ENCODE data around the gene STAG1.
A peak's percentile ranks its signal among the peaks of the same experiment; 100 is the strongest.
"Not testable (repeated sequence)": the region's sequence is repeated elsewhere in the genome, so short reads cannot be mapped to it uniquely, and the experiment has no call there.

STAG1 gene

DNA sequence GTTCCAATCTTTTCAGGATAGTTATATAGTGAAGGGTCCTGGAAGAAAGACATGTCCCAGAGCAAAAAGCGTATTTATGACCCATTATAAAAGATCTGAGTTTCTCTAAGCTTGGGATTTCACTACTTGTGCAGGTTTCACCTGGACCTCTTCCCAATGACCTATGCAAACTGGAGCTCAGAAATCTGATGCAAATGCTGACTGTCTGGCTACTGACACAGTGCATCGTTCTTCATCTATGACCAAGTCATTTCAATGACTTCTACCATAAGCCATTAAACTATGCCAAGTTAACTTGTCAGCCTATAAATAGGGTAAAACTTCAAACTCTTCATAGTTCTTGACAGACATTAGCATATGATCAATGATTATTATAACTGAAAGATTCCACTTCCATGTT is 11.1 kb downstream of the STAG1 start:
- Histone ChIP-seq H3K27ac (ENCODE audit: low read depth, low read length) (no peak overlapping the region), H3K36me3 (ENCODE audit: insufficient read depth, low read length) (no peaks in the 10 kb centered on the region), H3K9ac (ENCODE audit: low read depth, low read length) (no peak overlapping the region), H3K9me3 (ENCODE audit: insufficient read depth, low read depth, low read length) (no peaks in the 10 kb centered on the region), H3K4me1 (ENCODE audit: insufficient read depth, low read length) (0 out of 2 replicates have a peak, but pooled peaks cover 6% of the 10 kb centered on the region), H3K27me3 (ENCODE audit: insufficient read depth, low read length) (no peaks in the 10 kb centered on the region), H3K4me3 (ENCODE audit: low read length) (no peak overlapping the region)
- WGBS, result 92% methylated on average over 2 of the region's 2 CpGs

DNA sequence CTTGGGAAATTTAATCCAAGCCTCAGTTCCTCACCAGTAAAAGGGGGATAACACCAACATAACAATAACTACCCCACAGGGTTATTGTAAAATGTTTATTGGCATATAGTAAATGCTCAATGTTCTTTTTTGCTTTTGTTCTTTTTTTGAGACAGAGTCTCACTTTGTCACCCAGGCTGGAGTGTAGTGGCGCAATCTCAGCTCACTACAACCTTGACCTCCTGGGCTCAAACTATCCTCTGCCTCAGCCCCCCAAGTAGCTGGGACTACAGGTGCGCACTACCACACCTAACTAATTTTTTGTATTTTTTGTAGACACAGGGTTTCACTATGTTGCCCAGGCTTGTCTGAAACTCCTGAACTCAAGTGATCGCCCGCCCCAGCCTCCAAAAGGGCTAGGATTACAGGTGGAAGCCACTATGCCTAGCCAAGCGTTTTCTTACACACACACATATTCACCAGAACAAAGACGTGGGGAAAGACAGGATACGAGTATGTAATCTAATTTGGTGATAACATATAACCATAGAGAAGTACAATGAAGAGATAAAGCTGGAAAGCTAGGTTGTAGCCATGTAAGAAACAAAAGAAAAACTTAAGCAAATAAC is 11.7 kb downstream of the STAG1 start:
- no peak overlapping the region for H3K27ac ChIP-seq (ENCODE audit: low read depth, low read length)
- H3K4me1 ChIP-seq (ENCODE audit: insufficient read depth, low read length), result 0 out of 2 replicates have a peak, but pooled peaks cover 6% of the 10 kb centered on the region
- no peak overlapping the region for H3K9ac ChIP-seq (ENCODE audit: low read depth, low read length)
- no peaks in the 10 kb centered on the region for H3K27me3 ChIP-seq (ENCODE audit: insufficient read depth, low read length)
- H3K4me3 ChIP-seq (ENCODE audit: low read length), result no peak overlapping the region
- H3K9me3 ChIP-seq (ENCODE audit: insufficient read depth, low read depth, low read length), result no peaks in the 10 kb centered on the region
- H3K36me3 ChIP-seq (ENCODE audit: insufficient read depth, low read length), result no peaks in the 10 kb centered on the region
- 94% methylated on average over 4 of the region's 7 CpGs for WGBS

- WGBS, result 94% methylated on average over 6 of the region's 8 CpGs
- H3K4me1 ChIP-seq (ENCODE audit: insufficient read depth, low read length), result peaks cover 15% of the 10 kb centered on the region; the same call in 1 of the 2 replicates
Observed at GRCh38 chr3:136736950-136737349, 15.2 kb downstream of the STAG1 start.

GRCh38 chr3:136735103-136735502 is 17.1 kb downstream of the STAG1 start:
- Histone ChIP-seq H3K27ac (ENCODE audit: low read depth, low read length) (no peak overlapping the region), H3K27me3 (ENCODE audit: insufficient read depth, low read length) (no peaks in the 10 kb centered on the region), H3K36me3 (ENCODE audit: insufficient read depth, low read length) (no peaks in the 10 kb centered on the region), H3K4me3 (ENCODE audit: low read length) (no peak overlapping the region), H3K9me3 (ENCODE audit: insufficient read depth, low read depth, low read length) (no peaks in the 10 kb centered on the region), H3K4me1 (ENCODE audit: insufficient read depth, low read length) (peaks cover 23% of the 10 kb centered on the region; the same call in 1 of the 2 replicates), H3K9ac (ENCODE audit: low read depth, low read length) (no peak overlapping the region)
- WGBS, result 93% methylated on average over 3 of the region's 3 CpGs

More at GRCh38 chr3:136736950-136737349, 15.2 kb downstream of the STAG1 start:
- H3K36me3 ChIP-seq (ENCODE audit: insufficient read depth, low read length); H3K9ac ChIP-seq (ENCODE audit: low read depth, low read length); H3K9me3 ChIP-seq (ENCODE audit: insufficient read depth, low read depth, low read length); H3K27ac ChIP-seq (ENCODE audit: low read depth, low read length); H3K4me3 ChIP-seq (ENCODE audit: low read length); H3K27me3 ChIP-seq (ENCODE audit: insufficient read depth, low read length): not testable (repeated sequence)

GRCh38 chr3:136734382-136735070 is 17.7 kb downstream of the STAG1 start:
- Histone ChIP-seq H3K27me3 (ENCODE audit: insufficient read depth, low read length) (no peaks in the 10 kb centered on the region), H3K9me3 (ENCODE audit: insufficient read depth, low read depth, low read length) (no peaks in the 10 kb centered on the region), H3K9ac (ENCODE audit: low read depth, low read length) (no peak overlapping the region), H3K4me3 (ENCODE audit: low read length) (no peak overlapping the region), H3K36me3 (ENCODE audit: insufficient read depth, low read length) (no peaks in the 10 kb centered on the region), H3K4me1 (ENCODE audit: insufficient read depth, low read length) (peaks cover 23% of the 10 kb centered on the region; the same call in 1 of the 2 replicates), H3K27ac (ENCODE audit: low read depth, low read length) (peak overlapping the region; percentile 46; the same call in 1 of the 2 replicates)
- WGBS, result 54% methylated on average over 3 of the region's 3 CpGs

DNA sequence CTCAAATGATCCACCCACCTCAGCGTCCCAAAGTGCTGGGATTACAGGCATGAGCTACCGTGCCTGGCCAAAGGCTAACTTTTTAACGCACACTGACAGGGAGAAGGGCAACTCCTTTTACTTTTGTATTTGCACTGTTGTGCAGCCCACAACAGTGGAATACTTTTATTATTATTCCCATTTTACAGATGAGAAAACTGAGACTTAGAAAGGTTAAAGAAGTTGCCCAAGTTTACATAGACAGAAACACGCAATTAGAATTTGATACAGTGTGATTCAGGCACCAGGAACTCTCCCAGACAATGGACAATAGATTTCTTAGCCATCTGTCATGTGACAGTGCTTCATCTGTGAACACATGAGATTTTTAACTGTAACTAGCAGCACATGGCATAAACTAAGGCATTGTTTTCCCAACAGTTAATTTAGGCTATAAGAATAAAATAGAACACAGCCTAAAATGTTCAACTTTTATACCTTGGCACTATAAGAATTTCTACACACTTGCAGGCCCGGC is 18.8 kb downstream of the STAG1 start:
- Histone ChIP-seq H3K27me3 (ENCODE audit: insufficient read depth, low read length) (no peaks in the 10 kb centered on the region), H3K9ac (ENCODE audit: low read depth, low read length) (no peak overlapping the region), H3K4me1 (ENCODE audit: insufficient read depth, low read length) (peaks cover 34% of the 10 kb centered on the region), H3K36me3 (ENCODE audit: insufficient read depth, low read length) (no peaks in the 10 kb centered on the region), H3K27ac (ENCODE audit: low read depth, low read length) (no peak overlapping the region), H3K9me3 (ENCODE audit: insufficient read depth, low read depth, low read length) (no peaks in the 10 kb centered on the region), H3K4me3 (ENCODE audit: low read length) (no peak overlapping the region)
- WGBS, result 92% methylated on average over 5 of the region's 5 CpGs

DNA sequence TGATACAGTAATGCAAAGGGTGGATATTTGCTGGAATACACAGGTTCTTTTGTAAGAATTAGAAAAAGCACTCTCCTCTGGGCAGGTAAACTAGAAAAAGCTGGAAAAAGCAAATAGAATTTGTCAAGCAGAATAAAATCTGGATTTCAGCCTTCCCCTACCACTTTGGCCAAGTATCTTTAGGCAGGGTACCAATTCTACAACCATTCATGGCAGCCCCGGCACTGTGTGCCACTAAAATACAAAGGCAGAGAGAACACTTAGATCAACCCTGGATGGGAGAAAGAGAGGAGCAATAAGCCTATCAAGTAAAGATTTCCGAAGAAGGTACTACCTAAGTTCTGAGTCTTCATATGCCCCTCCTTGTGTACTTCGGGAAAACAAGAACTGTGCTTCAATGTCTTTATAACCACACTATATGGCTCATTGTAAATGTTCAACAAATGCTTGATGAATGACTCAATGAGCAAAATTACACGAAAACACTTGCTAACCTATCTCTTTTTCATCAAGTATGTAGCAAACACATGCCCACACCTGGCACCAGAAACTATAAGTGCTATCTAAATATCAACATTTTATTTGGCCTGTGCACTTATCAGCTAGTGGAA is 20.8 kb downstream of the STAG1 start:
- 77% methylated on average over 4 of the region's 4 CpGs for WGBS
- H3K27ac ChIP-seq (ENCODE audit: low read depth, low read length), result no peak overlapping the region
- H3K27me3 ChIP-seq (ENCODE audit: insufficient read depth, low read length), result no peaks in the 10 kb centered on the region
- peaks cover 32% of the 10 kb centered on the region for H3K4me1 ChIP-seq (ENCODE audit: insufficient read depth, low read length)
- no peak overlapping the region for H3K9ac ChIP-seq (ENCODE audit: low read depth, low read length)
- no peak overlapping the region for H3K4me3 ChIP-seq (ENCODE audit: low read length)
- no peaks in the 10 kb centered on the region for H3K36me3 ChIP-seq (ENCODE audit: insufficient read depth, low read length)
- no peaks in the 10 kb centered on the region for H3K9me3 ChIP-seq (ENCODE audit: insufficient read depth, low read depth, low read length)

DNA sequence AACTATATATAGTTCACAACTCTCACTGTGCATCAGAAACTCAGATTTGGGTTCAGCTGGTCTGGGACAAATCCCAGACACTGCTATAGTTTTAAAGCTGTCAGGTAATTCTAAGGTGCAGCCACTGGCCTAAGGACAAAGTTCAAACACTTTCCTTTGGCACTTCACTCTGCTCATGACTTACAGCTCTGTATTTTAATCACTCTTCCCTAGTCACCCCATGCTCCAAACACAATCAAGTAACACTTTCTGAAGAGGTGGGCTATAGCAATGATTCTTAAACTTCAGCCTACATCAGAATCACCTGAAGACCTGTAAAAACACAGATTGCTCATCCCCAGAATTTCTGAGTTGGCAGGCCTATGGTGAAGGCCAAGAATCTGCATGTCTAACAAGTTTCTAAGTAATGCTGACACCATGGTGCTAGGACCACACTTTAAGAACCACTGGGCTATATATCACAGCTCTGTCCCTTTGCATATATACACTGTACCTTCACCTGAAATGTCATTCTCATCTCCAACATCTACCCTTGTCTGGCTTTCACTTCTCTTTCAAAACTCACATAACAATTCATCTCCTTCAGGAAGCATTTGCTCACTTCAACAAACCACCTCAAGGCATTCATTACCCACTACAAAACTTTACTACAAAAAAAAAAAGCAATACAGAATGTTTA is 21.4 kb downstream of the STAG1 start:
- no peaks in the 10 kb centered on the region for H3K27me3 ChIP-seq (ENCODE audit: insufficient read depth, low read length)
- no peak overlapping the region for H3K27ac ChIP-seq (ENCODE audit: low read depth, low read length)
- no peak overlapping the region for H3K9ac ChIP-seq (ENCODE audit: low read depth, low read length)
- peaks cover 31% of the 10 kb centered on the region for H3K4me1 ChIP-seq (ENCODE audit: insufficient read depth, low read length)
- H3K4me3 ChIP-seq (ENCODE audit: low read length), result no peak overlapping the region
- no peaks in the 10 kb centered on the region for H3K36me3 ChIP-seq (ENCODE audit: insufficient read depth, low read length)
- no peaks in the 10 kb centered on the region for H3K9me3 ChIP-seq (ENCODE audit: insufficient read depth, low read depth, low read length)

GRCh38 chr3:136728918-136729317 is 23.3 kb downstream of the STAG1 start:
- Histone ChIP-seq H3K4me3 (ENCODE audit: low read length) (no peak overlapping the region), H3K4me1 (ENCODE audit: insufficient read depth, low read length) (peaks cover 30% of the 10 kb centered on the region), H3K9ac (ENCODE audit: low read depth, low read length) (no peak overlapping the region), H3K36me3 (ENCODE audit: insufficient read depth, low read length) (no peaks in the 10 kb centered on the region), H3K9me3 (ENCODE audit: insufficient read depth, low read depth, low read length) (no peaks in the 10 kb centered on the region), H3K27me3 (ENCODE audit: insufficient read depth, low read length) (no peaks in the 10 kb centered on the region), H3K27ac (ENCODE audit: low read depth, low read length) (no peak overlapping the region)
- WGBS, result 44% methylated on average over 5 of the region's 6 CpGs

- no peaks in the 10 kb centered on the region for H3K27me3 ChIP-seq (ENCODE audit: insufficient read depth, low read length)
- no peaks in the 10 kb centered on the region for H3K9me3 ChIP-seq (ENCODE audit: insufficient read depth, low read depth, low read length)
- no peak overlapping the region for H3K9ac ChIP-seq (ENCODE audit: low read depth, low read length)
- WGBS, result 100% methylated on average over 1 of the region's 1 CpG
- no peaks in the 10 kb centered on the region for H3K36me3 ChIP-seq (ENCODE audit: insufficient read depth, low read length)
- H3K27ac ChIP-seq (ENCODE audit: low read depth, low read length), result no peak overlapping the region
- peaks cover 30% of the 10 kb centered on the region for H3K4me1 ChIP-seq (ENCODE audit: insufficient read depth, low read length)
- H3K4me3 ChIP-seq (ENCODE audit: low read length), result no peak overlapping the region
Observed at GRCh38 chr3:136728473-136728872, 23.7 kb downstream of the STAG1 start.

DNA sequence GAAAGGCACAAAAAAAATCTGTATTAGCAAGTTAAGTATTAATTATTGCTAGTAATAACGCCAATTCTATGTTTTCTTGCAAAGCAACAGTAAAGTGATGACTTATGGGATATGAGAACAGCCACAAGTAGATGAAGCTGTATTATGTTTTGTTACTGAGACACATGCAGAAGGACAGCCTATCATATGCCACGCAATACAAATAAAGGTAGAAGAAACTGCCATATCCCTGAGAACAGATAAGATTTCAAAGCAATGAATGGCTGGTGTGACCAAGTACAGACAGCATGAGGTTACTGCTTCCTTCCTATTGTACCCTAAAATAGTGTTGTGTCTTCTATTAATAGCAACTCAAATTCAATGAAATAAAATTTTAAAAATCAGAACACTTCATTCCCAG is 26.7 kb downstream of the STAG1 start:
- no peaks in the 10 kb centered on the region for H3K36me3 ChIP-seq (ENCODE audit: insufficient read depth, low read length)
- no peak overlapping the region for H3K4me3 ChIP-seq (ENCODE audit: low read length)
- 0 out of 2 replicates have a peak, but pooled peaks cover 2% of the 10 kb centered on the region for H3K9me3 ChIP-seq (ENCODE audit: insufficient read depth, low read depth, low read length)
- WGBS, result 85% methylated on average over 2 of the region's 2 CpGs
- no peak overlapping the region for H3K27ac ChIP-seq (ENCODE audit: low read depth, low read length)
- no peak overlapping the region for H3K9ac ChIP-seq (ENCODE audit: low read depth, low read length)
- H3K27me3 ChIP-seq (ENCODE audit: insufficient read depth, low read length), result no peaks in the 10 kb centered on the region
- H3K4me1 ChIP-seq (ENCODE audit: insufficient read depth, low read length), result peaks cover 22% of the 10 kb centered on the region

All from HUES64 (cell line).